ENCODE measurements around the gene ORM2.

The ORM2 gene

GRCh38 chr9:114314256-114314867, 15.3 kb upstream of the ORM2 start:
- WGBS: 86% methylated on average over 7 of the region's 7 CpGs

GRCh38 chr9:114314881-114315722, 14.6 kb upstream of the ORM2 start:
- H3K27me3 ChIP-seq (ENCODE audit: control insufficient read depth in 1 of 2, insufficient read depth in 1 of 2, low read length in 2 of 2): peaks cover 0 to 5% of the 10 kb centered on the region in 2 experiments
- no peak for DNase-seq
- no peak overlapping the region for H3K14ac ChIP-seq (ENCODE audit: low read length in 2 of 2)
- no peak overlapping the region for H3K4ac ChIP-seq (ENCODE audit: low read depth in 1 of 2, low read length in 2 of 2)
- no peak overlapping the region for H2AFZ ChIP-seq (ENCODE audit: low read depth, low read length)
- no peak overlapping the region for H3K23ac ChIP-seq (ENCODE audit: low read length in 2 of 2)
- no peaks in the 10 kb centered on the region for H3K9me3 ChIP-seq (ENCODE audit: control insufficient read depth, low read length)
- no peak overlapping the region for H3K4me3 ChIP-seq (ENCODE audit: insufficient read depth in 1 of 2, low read depth in 1 of 2, low read length in 2 of 2)
- no peak overlapping the region for H3K27ac ChIP-seq (ENCODE audit: low read length, poor library complexity, severe bottlenecking)
- no peak overlapping the region for H2BK15ac ChIP-seq (ENCODE audit: low read depth, poor library complexity, severe bottlenecking)
- peaks cover 3% of the 10 kb centered on the region for H3K4me1 ChIP-seq (ENCODE audit: control insufficient read depth, insufficient read depth, low read depth, low read length)
- H4K91ac ChIP-seq (ENCODE audit: low read length): no peak overlapping the region
- H2BK120ac ChIP-seq (ENCODE audit: low read depth, low read length): no peak overlapping the region
- H3K18ac ChIP-seq (ENCODE audit: low read depth in 1 of 2, low read length in 2 of 2): no peak overlapping the region
- H2BK12ac ChIP-seq (ENCODE audit: low read length in 2 of 2): no peak overlapping the region
- no peak overlapping the region for H4K8ac ChIP-seq (ENCODE audit: low read length)
- H2BK5ac ChIP-seq (ENCODE audit: low read depth, low read length, poor library complexity, severe bottlenecking): no peak overlapping the region
- no peak overlapping the region for H3K9ac ChIP-seq (ENCODE audit: low read length)
- H3K36me3 ChIP-seq (ENCODE audit: control insufficient read depth in 1 of 2, insufficient read depth in 2 of 2, low read depth in 1 of 2, low read length in 2 of 2): peaks cover 5 to 18% of the 10 kb centered on the region in 2 experiments
- H2AK5ac ChIP-seq (ENCODE audit: low read length, severe bottlenecking): no peak overlapping the region
- no peak overlapping the region for H3K4me2 ChIP-seq (ENCODE audit: low read length, poor library complexity, severe bottlenecking)
- 95% methylated on average over 8 of the region's 8 CpGs for WGBS
- H3K79me1 ChIP-seq (replicated peaks; ENCODE audit: low read length, poor library complexity, severe bottlenecking): no peaks in the 10 kb centered on the region

More at GRCh38 chr9:114314256-114314867, 15.3 kb upstream of the ORM2 start:
- H2BK120ac ChIP-seq (ENCODE audit: low read depth, low read length): no peak overlapping the region
- H3K4ac ChIP-seq (ENCODE audit: low read depth in 1 of 2, low read length in 2 of 2): no peak overlapping the region
- no peak overlapping the region for H2BK12ac ChIP-seq (ENCODE audit: low read length in 2 of 2)
- H3K4me2 ChIP-seq (ENCODE audit: low read length, poor library complexity, severe bottlenecking): no peak overlapping the region
- no peak overlapping the region for H4K91ac ChIP-seq (ENCODE audit: low read length)
- no peak overlapping the region for H2BK15ac ChIP-seq (ENCODE audit: low read depth, poor library complexity, severe bottlenecking)
- DNase-seq: no peak
- no peak overlapping the region for H3K14ac ChIP-seq (ENCODE audit: low read length in 2 of 2)
- H3K27ac ChIP-seq (ENCODE audit: low read length, poor library complexity, severe bottlenecking): no peak overlapping the region
- H4K8ac ChIP-seq (ENCODE audit: low read length): no peak overlapping the region
- no peak overlapping the region for H3K18ac ChIP-seq (ENCODE audit: low read depth in 1 of 2, low read length in 2 of 2)
- no peak overlapping the region for H2AK5ac ChIP-seq (ENCODE audit: low read length, severe bottlenecking)
- H3K4me1 ChIP-seq (ENCODE audit: control insufficient read depth, insufficient read depth, low read depth, low read length): peaks cover 3% of the 10 kb centered on the region
- no peaks in the 10 kb centered on the region for H3K79me1 ChIP-seq (replicated peaks; ENCODE audit: low read length, poor library complexity, severe bottlenecking)
- peaks cover 0 to 5% of the 10 kb centered on the region in 2 experiments for H3K27me3 ChIP-seq (ENCODE audit: control insufficient read depth in 1 of 2, insufficient read depth in 1 of 2, low read length in 2 of 2)
- H3K36me3 ChIP-seq (ENCODE audit: control insufficient read depth in 1 of 2, insufficient read depth in 2 of 2, low read depth in 1 of 2, low read length in 2 of 2): peaks cover 5 to 18% of the 10 kb centered on the region in 2 experiments
- no peak overlapping the region for H2BK5ac ChIP-seq (ENCODE audit: low read depth, low read length, poor library complexity, severe bottlenecking)
- H2AFZ ChIP-seq (ENCODE audit: low read depth, low read length): no peak overlapping the region
- H3K9me3 ChIP-seq (ENCODE audit: control insufficient read depth, low read length): no peaks in the 10 kb centered on the region
- H3K9ac ChIP-seq (ENCODE audit: low read length): no peak overlapping the region
- H3K23ac ChIP-seq (ENCODE audit: low read length in 2 of 2): no peak overlapping the region
- no peak overlapping the region for H3K4me3 ChIP-seq (ENCODE audit: insufficient read depth in 1 of 2, low read depth in 1 of 2, low read length in 2 of 2)

DNA sequence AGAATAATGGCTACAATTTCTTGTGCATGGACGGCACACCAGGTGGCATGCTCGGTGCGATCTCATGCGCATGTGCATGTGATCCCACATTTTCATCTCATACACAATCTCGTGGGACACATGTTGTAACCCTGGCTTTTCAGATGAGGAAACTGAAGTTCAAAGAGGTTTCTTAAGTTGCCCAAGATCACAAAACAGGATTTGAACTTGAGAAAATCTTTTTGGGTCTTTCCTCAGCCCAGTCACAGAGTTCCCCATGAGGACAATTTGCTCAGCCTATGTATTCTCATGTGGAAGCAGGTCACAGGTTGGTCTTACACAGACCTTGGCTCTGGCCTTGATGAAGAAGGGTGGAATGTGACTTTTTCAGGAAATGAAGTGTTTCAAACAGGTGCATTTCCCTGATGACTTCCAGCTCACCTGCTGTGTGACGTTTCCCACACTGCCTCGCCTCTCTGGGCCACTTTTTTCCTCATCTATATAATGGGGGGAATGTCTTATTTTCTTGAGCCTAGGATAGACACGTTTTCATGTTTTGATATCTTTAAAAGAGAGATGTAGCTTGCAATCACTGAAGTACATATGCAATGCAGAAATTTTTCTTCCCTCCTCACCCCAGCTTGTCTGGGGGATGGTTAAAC, 13.8 kb upstream of the ORM2 start:
- no peaks in the 10 kb centered on the region for H3K9me3 ChIP-seq (ENCODE audit: control insufficient read depth, low read length)
- H3K4ac ChIP-seq (ENCODE audit: low read depth in 1 of 2, low read length in 2 of 2): no peak overlapping the region
- H3K36me3 ChIP-seq (ENCODE audit: control insufficient read depth in 1 of 2, insufficient read depth in 2 of 2, low read depth in 1 of 2, low read length in 2 of 2): peaks cover 0 to 13% of the 10 kb centered on the region in 2 experiments
- no peak overlapping the region for H2BK12ac ChIP-seq (ENCODE audit: low read length in 2 of 2)
- no peak overlapping the region for H3K9ac ChIP-seq (ENCODE audit: low read length)
- no peak overlapping the region for H4K91ac ChIP-seq (ENCODE audit: low read length)
- H2AFZ ChIP-seq (ENCODE audit: low read depth, low read length): no peak overlapping the region
- H2BK15ac ChIP-seq (ENCODE audit: low read depth, poor library complexity, severe bottlenecking): no peak overlapping the region
- no peak overlapping the region for H3K4me2 ChIP-seq (ENCODE audit: low read length, poor library complexity, severe bottlenecking)
- peaks cover 4% of the 10 kb centered on the region for H3K4me1 ChIP-seq (ENCODE audit: control insufficient read depth, insufficient read depth, low read depth, low read length)
- H2AK5ac ChIP-seq (ENCODE audit: low read length, severe bottlenecking): no peak overlapping the region
- H4K8ac ChIP-seq (ENCODE audit: low read length): no peak overlapping the region
- over 99% methylated on average over 7 of the region's 8 CpGs for WGBS
- DNase-seq: no peak
- H2BK5ac ChIP-seq (ENCODE audit: low read depth, low read length, poor library complexity, severe bottlenecking): no peak overlapping the region
- no peaks in the 10 kb centered on the region for H3K79me1 ChIP-seq (replicated peaks; ENCODE audit: low read length, poor library complexity, severe bottlenecking)
- no peak overlapping the region for H2BK120ac ChIP-seq (ENCODE audit: low read depth, low read length)
- H3K27me3 ChIP-seq (ENCODE audit: control insufficient read depth in 1 of 2, insufficient read depth in 1 of 2, low read length in 2 of 2): peaks cover 0 to 5% of the 10 kb centered on the region in 2 experiments
- no peak overlapping the region for H3K18ac ChIP-seq (ENCODE audit: low read depth in 1 of 2, low read length in 2 of 2)
- H3K23ac ChIP-seq (ENCODE audit: low read length in 2 of 2): no peak overlapping the region
- no peak overlapping the region for H3K14ac ChIP-seq (ENCODE audit: low read length in 2 of 2)
- H3K27ac ChIP-seq (ENCODE audit: low read length, poor library complexity, severe bottlenecking): no peak overlapping the region
- no peak overlapping the region for H3K4me3 ChIP-seq (ENCODE audit: insufficient read depth in 1 of 2, low read depth in 1 of 2, low read length in 2 of 2)
